ENCODE data around the gene SH3RF1.
"Not testable (repeated sequence)": the region's sequence is repeated elsewhere in the genome, so short reads cannot be mapped to it uniquely, and the experiment has no call there.

Gene SH3RF1

DNA sequence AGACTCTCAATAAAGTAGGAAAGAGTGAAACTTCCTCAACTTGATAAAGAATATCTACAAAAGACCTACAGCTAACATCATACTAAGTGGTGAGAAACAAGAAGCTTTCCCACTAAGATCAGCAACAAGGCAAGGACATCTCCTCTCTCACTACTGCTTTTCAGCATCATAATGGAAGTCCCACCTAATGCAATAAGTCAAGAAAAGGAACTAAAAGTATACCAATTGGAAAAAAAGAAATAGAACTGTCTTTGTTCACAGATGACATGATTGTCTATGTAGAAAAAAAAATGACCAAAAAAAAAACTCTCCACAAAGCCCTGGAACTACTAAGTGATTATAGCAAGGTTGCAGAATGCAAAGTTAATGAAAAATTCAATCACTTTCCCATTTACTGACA is 25.1 kb upstream of the SH3RF1 start:
- in situ Hi-C loops (cut with HindIII; ENCODE audit: low pct_ligation_motif_present, low sequenced_read_pairs) = no loop called here
- no peaks in the 10 kb centered on the region for H3K36me3 ChIP-seq (replicated peaks)
- DNase-seq = no peak
- TF ChIP-seq, protein P1, sequence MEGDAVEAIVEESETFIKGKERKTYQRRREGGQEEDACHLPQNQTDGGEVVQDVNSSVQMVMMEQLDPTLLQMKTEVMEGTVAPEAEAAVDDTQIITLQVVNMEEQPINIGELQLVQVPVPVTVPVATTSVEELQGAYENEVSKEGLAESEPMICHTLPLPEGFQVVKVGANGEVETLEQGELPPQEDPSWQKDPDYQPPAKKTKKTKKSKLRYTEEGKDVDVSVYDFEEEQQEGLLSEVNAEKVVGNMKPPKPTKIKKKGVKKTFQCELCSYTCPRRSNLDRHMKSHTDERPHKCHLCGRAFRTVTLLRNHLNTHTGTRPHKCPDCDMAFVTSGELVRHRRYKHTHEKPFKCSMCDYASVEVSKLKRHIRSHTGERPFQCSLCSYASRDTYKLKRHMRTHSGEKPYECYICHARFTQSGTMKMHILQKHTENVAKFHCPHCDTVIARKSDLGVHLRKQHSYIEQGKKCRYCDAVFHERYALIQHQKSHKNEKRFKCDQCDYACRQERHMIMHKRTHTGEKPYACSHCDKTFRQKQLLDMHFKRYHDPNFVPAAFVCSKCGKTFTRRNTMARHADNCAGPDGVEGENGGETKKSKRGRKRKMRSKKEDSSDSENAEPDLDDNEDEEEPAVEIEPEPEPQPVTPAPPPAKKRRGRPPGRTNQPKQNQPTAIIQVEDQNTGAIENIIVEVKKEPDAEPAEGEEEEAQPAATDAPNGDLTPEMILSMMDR (IDR thresholded peaks at IDR 0.05; ENCODE audit: low read depth, low read length, missing control alignments) = no peak
- no peak overlapping the region for H3K4me3 ChIP-seq (ENCODE audit: low read depth, low read length)
- no peak overlapping the region for H3K27ac ChIP-seq
- no peaks in the 10 kb centered on the region for H3K27me3 ChIP-seq (replicated peaks)

DNA sequence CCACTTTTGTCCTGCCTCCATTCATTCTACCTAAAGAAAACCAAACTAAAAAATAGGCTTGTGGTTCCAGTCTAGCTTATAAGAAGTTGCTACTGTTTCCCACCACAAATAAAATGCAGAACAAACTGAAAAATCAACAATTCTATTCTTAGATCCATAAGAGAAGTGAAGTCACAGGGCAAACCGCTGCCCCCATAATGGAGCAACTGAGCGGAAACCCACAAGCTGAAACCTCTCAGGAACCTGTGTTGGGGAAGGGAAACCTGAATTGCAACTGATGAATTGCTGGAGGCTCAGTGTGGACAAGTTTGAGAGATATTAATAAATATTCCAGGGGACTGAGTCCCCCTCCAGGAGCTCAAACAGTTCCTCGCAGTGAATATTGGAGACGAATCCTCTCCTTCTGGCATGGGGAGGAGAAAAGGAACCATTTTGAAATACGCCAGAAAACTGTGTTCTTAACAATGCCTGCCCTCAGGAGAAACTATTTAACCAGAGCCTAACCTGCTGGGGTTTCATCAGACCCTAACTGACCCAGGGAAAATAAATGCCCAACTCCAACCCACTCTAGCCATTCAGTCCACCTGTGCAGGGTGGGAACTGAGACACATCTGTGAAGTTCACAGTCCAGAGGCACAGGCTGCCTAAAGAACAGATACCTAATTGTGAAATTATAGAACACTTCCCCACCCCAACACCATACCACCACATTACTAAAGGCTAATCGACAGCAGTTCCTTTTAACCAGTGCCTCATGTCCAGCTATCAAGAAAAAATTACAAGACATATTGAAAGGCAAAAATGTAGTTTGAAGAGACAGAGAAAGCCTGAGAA is 22.8 kb upstream of the SH3RF1 start:
- no peak overlapping the region for H3K4me3 ChIP-seq (ENCODE audit: low read depth, low read length)
- DNase-seq = no peak
- H3K27ac ChIP-seq = no peak overlapping the region
- H3K27me3 ChIP-seq (replicated peaks) = no peaks in the 10 kb centered on the region
- TF ChIP-seq, protein P1 (IDR thresholded peaks at IDR 0.05; ENCODE audit: low read depth, low read length, missing control alignments) = no peak
- in situ Hi-C loops (cut with HindIII; ENCODE audit: low pct_ligation_motif_present, low sequenced_read_pairs) = no loop called here
- H3K36me3 ChIP-seq (replicated peaks) = no peaks in the 10 kb centered on the region

DNA sequence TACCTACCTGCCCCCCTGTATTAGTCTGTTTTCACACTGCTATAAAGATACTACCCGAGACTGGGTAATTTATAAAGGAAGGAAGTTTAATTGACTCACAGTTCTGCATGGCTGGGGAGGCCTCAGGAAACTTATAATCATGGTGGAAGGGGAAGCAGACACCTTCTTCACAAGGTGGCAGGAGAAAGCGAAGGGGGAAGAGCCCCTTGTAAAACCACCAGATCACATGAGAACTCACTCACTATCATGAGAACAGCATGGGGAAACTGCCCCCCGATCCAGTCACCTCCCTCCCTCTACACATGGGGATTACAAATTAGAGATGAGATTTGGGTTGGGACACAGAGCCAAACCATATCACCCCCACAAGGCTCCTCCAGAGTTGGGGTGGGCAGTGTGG is 17.2 kb upstream of the SH3RF1 start:
- H3K27ac ChIP-seq; H3K36me3 ChIP-seq (replicated peaks); H3K4me3 ChIP-seq (ENCODE audit: low read depth, low read length); in situ Hi-C loops (cut with HindIII; ENCODE audit: low pct_ligation_motif_present, low sequenced_read_pairs); DNase-seq; H3K27me3 ChIP-seq (replicated peaks): not testable (repeated sequence)

DNA sequence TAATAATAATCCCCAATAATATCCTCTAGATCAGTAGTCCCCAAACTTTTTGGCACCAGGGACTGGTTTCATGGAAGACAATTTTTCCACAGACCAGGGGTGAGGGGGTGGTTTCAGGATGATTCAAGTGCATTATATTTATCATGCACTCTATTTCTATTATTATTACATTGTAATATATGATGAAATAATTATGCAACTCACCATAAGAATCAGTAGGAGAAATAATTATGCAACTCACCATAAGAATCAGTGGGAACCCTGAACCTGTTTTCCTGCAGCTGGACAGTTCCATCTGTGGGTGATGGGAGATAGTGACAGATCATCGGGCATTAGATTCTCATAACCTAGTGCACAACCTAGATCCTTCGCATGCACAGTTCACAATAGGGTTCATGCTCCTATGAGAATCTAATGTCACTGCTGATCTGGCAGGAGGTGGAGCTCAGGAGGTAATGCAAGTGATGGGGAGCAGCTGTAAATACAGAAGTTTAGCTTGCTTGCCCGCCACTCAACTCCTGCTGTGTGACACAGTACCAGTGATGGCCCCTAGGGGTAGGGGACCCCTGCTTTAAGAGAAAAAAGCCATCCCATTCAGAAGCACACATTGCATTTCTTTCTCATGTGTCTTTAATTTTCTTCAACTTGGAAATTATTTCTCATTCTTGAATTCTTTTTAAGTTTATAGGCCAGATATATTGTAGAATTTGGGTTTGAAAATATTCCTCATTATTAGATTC is 16.0 kb upstream of the SH3RF1 start:
- H3K27me3 ChIP-seq (replicated peaks) = no peaks in the 10 kb centered on the region
- H3K36me3 ChIP-seq (replicated peaks) = no peaks in the 10 kb centered on the region
- H3K4me3 ChIP-seq (ENCODE audit: low read depth, low read length) = no peak overlapping the region
- in situ Hi-C loops (cut with HindIII; ENCODE audit: low pct_ligation_motif_present, low sequenced_read_pairs) = no loop called here
- no peak for DNase-seq
- TF ChIP-seq, protein P1 (IDR thresholded peaks at IDR 0.05; ENCODE audit: low read depth, low read length, missing control alignments) = peak; percentile 43
- H3K27ac ChIP-seq = no peak overlapping the region

DNA sequence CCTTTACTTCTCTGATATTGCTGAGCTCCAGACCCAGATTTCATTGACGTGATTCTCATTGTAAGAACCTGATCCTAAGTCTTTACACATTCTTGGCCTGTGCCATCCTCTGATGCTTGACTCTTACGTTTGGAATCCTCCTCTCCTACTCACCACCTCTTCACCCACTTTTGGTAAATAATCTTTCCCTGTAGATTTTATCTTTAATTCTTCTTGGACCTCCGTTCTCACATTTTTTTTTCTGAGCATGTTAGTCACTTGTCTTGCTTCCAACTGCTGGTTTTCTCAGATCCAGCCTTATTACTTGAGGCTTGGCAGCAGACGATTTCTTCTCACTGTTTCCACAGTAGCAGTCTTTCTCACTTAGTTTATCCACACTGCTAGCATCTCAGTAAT is 12.4 kb upstream of the SH3RF1 start:
- in situ Hi-C loops (cut with HindIII; ENCODE audit: low pct_ligation_motif_present, low sequenced_read_pairs) = no loop called here
- no peaks in the 10 kb centered on the region for H3K27me3 ChIP-seq (replicated peaks)

More for the DNA sequence above, 12.4 kb upstream of the SH3RF1 start:
- Histone ChIP-seq H3K27ac (peak overlapping the region; percentile 68), H3K4me3 (ENCODE audit: low read depth, low read length) (no peak overlapping the region), H3K36me3 (replicated peaks) (no peaks in the 10 kb centered on the region)
- TF ChIP-seq, protein P1 (IDR thresholded peaks at IDR 0.05; ENCODE audit: low read depth, low read length, missing control alignments) = no peak
- DNase-seq = peak; percentile 58

Data from brain microvascular endothelial cell (primary cell).